ENCODE results near the gene CFAP54.
"Not testable (repeated sequence)": the region's sequence is repeated elsewhere in the genome, so short reads cannot be mapped to it uniquely, and the experiment has no call there.

Gene CFAP54

DNA sequence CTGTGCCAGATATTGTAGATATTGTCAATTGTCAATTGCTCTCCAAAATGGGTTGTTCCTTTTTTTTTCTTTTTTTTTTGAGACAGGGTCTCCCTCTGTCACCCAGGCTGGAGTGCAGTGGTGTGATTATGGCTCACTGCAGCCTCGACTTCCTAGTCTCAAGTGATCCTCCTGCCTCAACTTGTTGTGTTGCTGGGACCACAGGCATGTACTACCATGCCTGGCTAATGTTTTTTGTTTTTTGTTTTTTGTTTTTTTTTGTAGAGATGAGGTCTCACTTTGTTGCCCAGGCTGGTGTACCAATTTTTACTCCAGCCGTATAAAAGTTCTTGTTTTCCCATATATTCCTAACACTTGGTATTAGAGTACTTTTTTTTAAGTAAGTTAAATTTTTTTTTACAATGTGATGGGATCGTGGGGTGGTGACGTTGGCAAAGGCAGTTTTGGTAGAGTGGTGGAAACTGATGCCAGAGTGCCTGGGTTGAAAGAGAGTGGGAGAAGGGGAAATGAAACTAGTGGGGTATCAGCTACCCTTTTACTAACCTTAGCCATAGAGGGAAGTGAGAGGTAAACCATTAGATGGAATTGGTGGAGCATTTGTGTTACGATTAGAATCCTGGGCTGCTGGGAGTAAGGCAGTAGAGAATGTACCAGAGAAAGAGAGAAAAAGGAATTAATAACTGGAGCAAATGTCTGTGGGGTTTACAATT lies 33.0 kb upstream of the CFAP54 start:
- Histone ChIP-seq H3K27me3 (ENCODE audit: insufficient read depth, low read length) (no peaks in the 10 kb centered on the region), H4K20me1 (ENCODE audit: insufficient read depth, low read length) (no peaks in the 10 kb centered on the region), H3K4me3 (ENCODE audit: low read depth, low read length, poor library complexity, severe bottlenecking) (no peak overlapping the region), H3K27ac (ENCODE audit: low read depth, low read length, poor library complexity, severe bottlenecking) (no peak overlapping the region), H3K4me1 (ENCODE audit: insufficient read depth, low read length, severe bottlenecking) (no peaks in the 10 kb centered on the region), H3F3A (ENCODE audit: insufficient read depth, low read length) (no peaks in the 10 kb centered on the region), H3K9ac (ENCODE audit: low read length) (no peak overlapping the region), H3K79me2 (ENCODE audit: insufficient read depth, low read length) (no peaks in the 10 kb centered on the region), H3K9me2 (ENCODE audit: low read depth, low read length) (no peaks in the 10 kb centered on the region), H3K9me3 (ENCODE audit: low read length) (no peaks in the 10 kb centered on the region), H2AFZ (ENCODE audit: low read length) (no peak overlapping the region), H3K36me3 (ENCODE audit: insufficient read depth, low read length) (no peaks in the 10 kb centered on the region), H3K4me2 (ENCODE audit: low read length) (no peak overlapping the region)
- no peak for TF ChIP-seq EZH2 (IDR thresholded peaks at IDR 0.05; ENCODE audit: borderline replicate concordance, low read length)
- TF ChIP-seq, protein P1, sequence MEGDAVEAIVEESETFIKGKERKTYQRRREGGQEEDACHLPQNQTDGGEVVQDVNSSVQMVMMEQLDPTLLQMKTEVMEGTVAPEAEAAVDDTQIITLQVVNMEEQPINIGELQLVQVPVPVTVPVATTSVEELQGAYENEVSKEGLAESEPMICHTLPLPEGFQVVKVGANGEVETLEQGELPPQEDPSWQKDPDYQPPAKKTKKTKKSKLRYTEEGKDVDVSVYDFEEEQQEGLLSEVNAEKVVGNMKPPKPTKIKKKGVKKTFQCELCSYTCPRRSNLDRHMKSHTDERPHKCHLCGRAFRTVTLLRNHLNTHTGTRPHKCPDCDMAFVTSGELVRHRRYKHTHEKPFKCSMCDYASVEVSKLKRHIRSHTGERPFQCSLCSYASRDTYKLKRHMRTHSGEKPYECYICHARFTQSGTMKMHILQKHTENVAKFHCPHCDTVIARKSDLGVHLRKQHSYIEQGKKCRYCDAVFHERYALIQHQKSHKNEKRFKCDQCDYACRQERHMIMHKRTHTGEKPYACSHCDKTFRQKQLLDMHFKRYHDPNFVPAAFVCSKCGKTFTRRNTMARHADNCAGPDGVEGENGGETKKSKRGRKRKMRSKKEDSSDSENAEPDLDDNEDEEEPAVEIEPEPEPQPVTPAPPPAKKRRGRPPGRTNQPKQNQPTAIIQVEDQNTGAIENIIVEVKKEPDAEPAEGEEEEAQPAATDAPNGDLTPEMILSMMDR (IDR thresholded peaks at IDR 0.05; ENCODE audit: low read length) = no peak

DNA sequence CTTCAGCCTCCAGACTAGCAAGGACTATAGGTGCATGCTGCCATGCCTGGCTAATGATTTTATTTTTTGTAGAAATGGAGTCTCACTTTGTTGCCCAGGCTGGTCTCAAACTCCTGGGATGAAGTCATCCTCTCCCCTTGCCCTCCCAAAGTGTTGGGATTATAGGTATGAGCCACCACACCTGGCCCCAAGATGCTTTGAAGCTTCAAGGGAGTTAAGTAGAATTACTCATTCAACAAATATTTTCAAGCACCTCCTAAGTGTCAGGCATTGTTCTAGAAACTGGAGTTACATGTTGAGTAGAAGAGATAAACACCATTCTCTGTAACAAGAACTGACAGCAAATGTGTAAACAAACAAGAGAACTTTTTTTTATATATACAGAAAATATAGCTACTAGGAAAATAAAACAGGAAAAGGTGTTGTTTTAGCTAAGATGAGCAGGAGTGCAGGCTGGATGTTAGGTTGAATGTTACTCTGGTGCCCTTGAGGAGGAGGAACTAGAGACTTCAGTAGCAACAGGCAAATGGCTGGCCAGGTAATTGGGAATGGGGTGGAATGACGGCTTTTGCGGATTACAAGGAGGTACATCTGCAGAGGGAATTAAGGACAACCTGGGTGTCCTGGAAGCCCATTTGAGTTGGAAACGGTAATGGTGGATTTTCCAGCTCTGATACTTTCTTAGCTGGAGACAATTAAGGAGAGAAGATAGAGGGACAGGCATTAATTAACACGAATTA lies 32.0 kb upstream of the CFAP54 start:
- H2AFZ ChIP-seq (ENCODE audit: low read length) = no peak overlapping the region
- H3K36me3 ChIP-seq (ENCODE audit: insufficient read depth, low read length) = no peaks in the 10 kb centered on the region
- no peaks in the 10 kb centered on the region for H3K79me2 ChIP-seq (ENCODE audit: insufficient read depth, low read length)
- no peaks in the 10 kb centered on the region for H3K4me1 ChIP-seq (ENCODE audit: insufficient read depth, low read length, severe bottlenecking)
- no peaks in the 10 kb centered on the region for H4K20me1 ChIP-seq (ENCODE audit: insufficient read depth, low read length)
- no peaks in the 10 kb centered on the region for H3F3A ChIP-seq (ENCODE audit: insufficient read depth, low read length)
- no peak overlapping the region for H3K27ac ChIP-seq (ENCODE audit: low read depth, low read length, poor library complexity, severe bottlenecking)
- TF ChIP-seq, protein P1 (IDR thresholded peaks at IDR 0.05; ENCODE audit: low read length) = no peak
- no peak for TF ChIP-seq EZH2 (IDR thresholded peaks at IDR 0.05; ENCODE audit: borderline replicate concordance, low read length)
- H3K9me2 ChIP-seq (ENCODE audit: low read depth, low read length) = no peaks in the 10 kb centered on the region
- no peak overlapping the region for H3K4me3 ChIP-seq (ENCODE audit: low read depth, low read length, poor library complexity, severe bottlenecking)
- no peak overlapping the region for H3K9ac ChIP-seq (ENCODE audit: low read length)
- no peaks in the 10 kb centered on the region for H3K9me3 ChIP-seq (ENCODE audit: low read length)
- H3K27me3 ChIP-seq (ENCODE audit: insufficient read depth, low read length) = no peaks in the 10 kb centered on the region
- H3K4me2 ChIP-seq (ENCODE audit: low read length) = no peak overlapping the region

DNA sequence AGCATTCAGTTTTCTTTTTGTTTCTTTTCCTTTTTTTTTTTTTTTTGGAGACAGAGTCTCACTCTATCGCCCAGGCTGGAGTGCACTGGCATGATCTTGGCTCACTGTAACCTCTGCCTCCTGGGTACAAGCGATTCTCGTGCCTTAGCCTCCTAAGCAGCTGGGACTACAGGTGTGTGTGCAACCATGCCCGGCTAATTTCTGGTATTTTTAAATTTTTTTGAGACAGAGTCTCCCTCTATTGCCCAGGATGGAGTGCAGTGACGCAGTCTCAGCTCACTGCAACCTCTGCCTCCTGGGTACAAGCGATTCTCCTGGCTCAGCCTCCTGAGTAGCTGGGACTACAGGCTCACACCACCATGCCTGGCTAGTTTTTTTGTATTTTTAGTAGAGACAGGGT lies 30.1 kb upstream of the CFAP54 start:
- H3K27me3 ChIP-seq (ENCODE audit: insufficient read depth, low read length); H3K4me1 ChIP-seq (ENCODE audit: insufficient read depth, low read length, severe bottlenecking); H3K79me2 ChIP-seq (ENCODE audit: insufficient read depth, low read length); H3K9me2 ChIP-seq (ENCODE audit: low read depth, low read length); H4K20me1 ChIP-seq (ENCODE audit: insufficient read depth, low read length); H3K4me3 ChIP-seq (ENCODE audit: low read depth, low read length, poor library complexity, severe bottlenecking); H2AFZ ChIP-seq (ENCODE audit: low read length); H3K9me3 ChIP-seq (ENCODE audit: low read length); H3K4me2 ChIP-seq (ENCODE audit: low read length); H3K36me3 ChIP-seq (ENCODE audit: insufficient read depth, low read length); H3K27ac ChIP-seq (ENCODE audit: low read depth, low read length, poor library complexity, severe bottlenecking); H3K9ac ChIP-seq (ENCODE audit: low read length); H3F3A ChIP-seq (ENCODE audit: insufficient read depth, low read length): not testable (repeated sequence)

Data from OCI-LY1 (cell line).